ENCODE measurements around the gene TIMELESS.
"Not testable (repeated sequence)": the region's sequence is repeated elsewhere in the genome, so short reads cannot be mapped to it uniquely, and the experiment has no call there.

The TIMELESS gene

DNA sequence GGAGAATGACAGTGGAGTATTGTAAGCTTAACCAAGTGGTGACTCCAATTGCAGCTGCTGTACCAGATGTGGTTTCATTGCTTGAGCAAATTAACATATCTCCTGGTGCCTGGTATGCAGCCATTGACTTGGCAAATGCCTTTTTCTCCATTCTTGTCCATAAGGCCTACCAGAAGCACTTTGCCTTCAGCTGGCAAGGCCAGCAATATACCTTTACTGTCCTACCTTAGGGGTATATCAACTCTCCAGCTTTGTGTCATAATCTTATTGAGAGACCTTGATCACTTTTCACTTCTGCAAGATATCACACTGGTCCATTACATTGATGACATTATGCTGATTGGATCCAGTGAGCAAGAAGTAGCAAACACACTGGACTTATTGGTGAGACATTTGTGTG, 47.6 kb downstream of the TIMELESS start:
- peaks cover 10% of the 10 kb centered on the region for H3K9me3 Mint-ChIP-seq

DNA sequence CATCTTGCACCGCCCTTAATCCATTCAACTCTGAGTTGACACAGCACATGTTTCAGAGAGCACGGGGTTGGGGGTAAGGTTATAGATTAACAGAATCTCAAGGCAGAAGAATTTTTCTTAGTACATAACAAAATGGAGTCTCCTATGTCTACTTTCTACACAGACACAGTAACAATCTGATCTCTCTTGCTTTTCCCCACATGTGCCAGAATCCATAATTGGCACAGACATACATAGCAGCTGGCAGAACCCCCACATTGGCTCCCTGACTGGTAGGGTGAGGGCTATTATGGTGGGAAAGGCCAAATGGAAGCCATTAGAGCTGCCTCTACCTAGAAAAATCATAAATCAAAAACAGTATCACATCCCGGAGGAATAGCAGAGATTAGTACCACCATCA, 48.1 kb downstream of the TIMELESS start:
- H3K9me3 Mint-ChIP-seq, result peaks cover 10% of the 10 kb centered on the region
- not testable (repeated sequence) for H3K4me1 Mint-ChIP-seq (ENCODE audit: low read depth); H3K4me3 Mint-ChIP-seq; H3K36me3 Mint-ChIP-seq (ENCODE audit: low read depth); H3K27ac Mint-ChIP-seq; H3K27me3 Mint-ChIP-seq (ENCODE audit: low read depth)

More for the DNA sequence above, 47.6 kb downstream of the TIMELESS start:
- H3K4me1 Mint-ChIP-seq (ENCODE audit: low read depth); H3K27ac Mint-ChIP-seq; H3K27me3 Mint-ChIP-seq (ENCODE audit: low read depth); H3K4me3 Mint-ChIP-seq; H3K36me3 Mint-ChIP-seq (ENCODE audit: low read depth): not testable (repeated sequence)

DNA sequence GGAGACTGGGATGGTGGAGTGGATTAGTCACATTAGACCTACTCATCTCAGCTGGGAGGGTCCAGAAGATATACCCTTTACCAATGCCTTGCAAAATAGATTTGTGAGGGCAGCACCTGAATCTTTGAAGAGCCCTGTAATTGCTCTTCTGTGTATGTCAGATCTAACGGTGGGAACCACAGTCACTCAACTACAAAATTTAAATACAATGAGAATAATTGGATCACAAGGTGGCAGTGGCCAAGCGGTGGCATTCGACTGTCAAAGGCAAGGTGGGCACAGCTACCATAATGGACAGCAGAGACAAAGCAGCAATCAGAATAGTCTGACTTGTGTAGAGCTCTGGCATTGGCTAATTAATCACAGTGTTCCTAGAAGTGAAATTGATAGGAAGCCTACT, 49.8 kb downstream of the TIMELESS start:
- H3K4me1 Mint-ChIP-seq (ENCODE audit: low read depth); H3K27me3 Mint-ChIP-seq (ENCODE audit: low read depth); H3K36me3 Mint-ChIP-seq (ENCODE audit: low read depth); H3K27ac Mint-ChIP-seq; H3K4me3 Mint-ChIP-seq: not testable (repeated sequence)
- peaks cover 10% of the 10 kb centered on the region for H3K9me3 Mint-ChIP-seq

DNA sequence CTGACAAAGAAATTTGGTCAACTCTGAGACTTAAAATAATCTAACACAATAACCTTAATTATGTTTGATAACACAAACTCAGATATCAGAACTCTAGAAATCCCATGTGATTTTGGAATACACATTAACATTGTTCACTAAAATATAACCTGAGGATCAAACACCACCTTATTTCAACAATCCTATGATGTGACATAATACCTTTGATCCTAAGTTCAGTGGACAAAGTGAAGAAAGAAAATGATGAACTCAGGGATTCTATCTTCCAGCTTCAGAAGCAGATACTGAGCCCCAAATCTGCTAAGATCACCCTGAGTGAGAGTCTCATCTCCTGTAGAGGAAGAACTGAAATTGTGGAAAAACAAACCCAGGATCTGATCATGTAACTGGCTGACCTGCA, 50.9 kb downstream of the TIMELESS start:
- Mint-ChIP-seq H3K27ac (no peak overlapping the region), H3K4me1 (ENCODE audit: low read depth) (no peaks in the 10 kb centered on the region), H3K36me3 (ENCODE audit: low read depth) (no peaks in the 10 kb centered on the region), H3K27me3 (ENCODE audit: low read depth) (no peaks in the 10 kb centered on the region), H3K4me3 (no peak overlapping the region), H3K9me3 (peaks cover 10% of the 10 kb centered on the region)

DNA sequence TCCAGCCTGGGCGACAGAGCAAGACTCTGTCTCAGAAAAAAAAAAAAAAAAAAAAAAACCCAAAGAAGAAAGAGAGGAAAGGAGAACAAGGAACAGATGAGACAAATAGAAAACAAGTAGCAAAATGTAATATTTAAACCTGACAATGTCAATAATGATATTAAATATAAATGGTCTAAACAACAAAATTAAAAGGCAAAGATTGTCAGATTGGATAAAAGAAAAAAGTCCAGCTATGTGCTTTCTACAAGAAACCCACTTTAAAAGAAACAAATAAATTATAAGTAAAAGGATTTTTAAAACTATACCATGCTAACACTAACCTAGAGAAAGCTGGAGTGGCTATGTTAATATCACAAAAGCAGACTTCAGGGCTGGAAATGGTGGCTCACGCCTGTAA, 56.9 kb downstream of the TIMELESS start:
- Mint-ChIP-seq H3K4me1 (ENCODE audit: low read depth) (no peaks in the 10 kb centered on the region), H3K27me3 (ENCODE audit: low read depth) (peaks cover 3% of the 10 kb centered on the region), H3K27ac (no peak overlapping the region), H3K36me3 (ENCODE audit: low read depth) (no peaks in the 10 kb centered on the region), H3K9me3 (peaks cover 6% of the 10 kb centered on the region), H3K4me3 (no peak overlapping the region)

DNA sequence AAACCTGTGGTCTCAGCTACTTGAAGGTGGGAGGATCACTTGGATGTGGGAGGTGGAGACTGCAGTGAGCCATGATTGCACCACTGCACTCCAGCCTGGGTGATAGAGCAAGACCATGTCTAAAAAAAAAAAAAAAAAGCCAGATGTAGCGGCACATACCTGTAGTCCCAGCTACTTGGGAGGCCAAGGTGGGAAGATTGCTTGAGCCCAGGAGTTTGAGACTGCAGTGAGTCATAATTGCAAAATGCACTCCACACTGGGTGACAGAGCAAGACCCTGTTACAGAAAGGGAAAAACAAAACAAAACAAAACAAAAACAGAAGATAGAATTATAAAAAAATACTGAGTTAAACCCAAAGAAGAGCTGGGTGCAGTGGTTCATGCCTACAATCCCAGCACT, 57.5 kb downstream of the TIMELESS start:
- peaks cover 6% of the 10 kb centered on the region for H3K9me3 Mint-ChIP-seq
- H3K27ac Mint-ChIP-seq, result no peak overlapping the region
- H3K36me3 Mint-ChIP-seq (ENCODE audit: low read depth), result no peaks in the 10 kb centered on the region
- peaks cover 3% of the 10 kb centered on the region for H3K27me3 Mint-ChIP-seq (ENCODE audit: low read depth)
- H3K4me3 Mint-ChIP-seq, result no peak overlapping the region
- H3K4me1 Mint-ChIP-seq (ENCODE audit: low read depth), result no peaks in the 10 kb centered on the region

GRCh38 chr12:56389412-56389811, 59.8 kb downstream of the TIMELESS start:
- no peak overlapping the region for H3K27ac Mint-ChIP-seq
- H3K4me3 Mint-ChIP-seq, result no peak overlapping the region
- H3K27me3 Mint-ChIP-seq (ENCODE audit: low read depth), result peaks cover 3% of the 10 kb centered on the region
- H3K36me3 Mint-ChIP-seq (ENCODE audit: low read depth), result no peaks in the 10 kb centered on the region
- peaks cover 6% of the 10 kb centered on the region for H3K9me3 Mint-ChIP-seq
- no peaks in the 10 kb centered on the region for H3K4me1 Mint-ChIP-seq (ENCODE audit: low read depth)

GRCh38 chr12:56387152-56387736, 62.0 kb downstream of the TIMELESS start:
- H3K27me3 Mint-ChIP-seq (ENCODE audit: low read depth), result peaks cover 3% of the 10 kb centered on the region
- no peak overlapping the region for H3K4me3 Mint-ChIP-seq
- H3K4me1 Mint-ChIP-seq (ENCODE audit: low read depth), result no peaks in the 10 kb centered on the region
- H3K27ac Mint-ChIP-seq, result no peak overlapping the region
- no peaks in the 10 kb centered on the region for H3K36me3 Mint-ChIP-seq (ENCODE audit: low read depth)
- H3K9me3 Mint-ChIP-seq, result peaks cover 6% of the 10 kb centered on the region

GRCh38 chr12:56385873-56386272, 63.4 kb downstream of the TIMELESS start:
- Mint-ChIP-seq H3K36me3 (ENCODE audit: low read depth) (no peaks in the 10 kb centered on the region), H3K4me1 (ENCODE audit: low read depth) (no peaks in the 10 kb centered on the region)

DNA sequence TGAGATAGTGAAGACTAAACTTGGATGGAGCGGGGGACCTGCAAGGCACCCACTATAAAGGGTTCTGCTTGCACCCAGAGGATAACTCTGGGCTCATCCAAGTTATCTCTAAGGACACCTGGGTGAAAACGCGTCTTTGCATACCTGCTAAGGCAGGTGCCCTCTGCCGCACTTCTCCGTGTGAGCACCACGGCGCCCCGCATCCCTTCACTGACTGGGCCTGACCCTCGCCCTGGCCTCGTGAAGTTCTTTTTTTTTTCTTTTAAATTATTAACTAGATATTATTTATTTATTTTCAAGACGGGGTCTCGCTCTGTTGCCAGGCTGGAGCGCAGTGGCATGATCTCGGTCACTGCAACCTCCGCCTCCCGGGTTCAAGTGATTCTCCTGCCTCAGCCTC, 66.6 kb downstream of the TIMELESS start:
- Mint-ChIP-seq H3K36me3 (ENCODE audit: low read depth) (no peaks in the 10 kb centered on the region), H3K9me3 (no peaks in the 10 kb centered on the region), H3K4me3 (no peak overlapping the region), H3K4me1 (ENCODE audit: low read depth) (no peaks in the 10 kb centered on the region), H3K27me3 (ENCODE audit: low read depth) (peaks cover 4% of the 10 kb centered on the region), H3K27ac (no peak overlapping the region)

More at GRCh38 chr12:56385873-56386272, 63.4 kb downstream of the TIMELESS start:
- H3K27ac Mint-ChIP-seq, result no peak overlapping the region
- H3K4me3 Mint-ChIP-seq, result no peak overlapping the region
- H3K27me3 Mint-ChIP-seq (ENCODE audit: low read depth), result peaks cover 7% of the 10 kb centered on the region
- no peaks in the 10 kb centered on the region for H3K9me3 Mint-ChIP-seq

DNA sequence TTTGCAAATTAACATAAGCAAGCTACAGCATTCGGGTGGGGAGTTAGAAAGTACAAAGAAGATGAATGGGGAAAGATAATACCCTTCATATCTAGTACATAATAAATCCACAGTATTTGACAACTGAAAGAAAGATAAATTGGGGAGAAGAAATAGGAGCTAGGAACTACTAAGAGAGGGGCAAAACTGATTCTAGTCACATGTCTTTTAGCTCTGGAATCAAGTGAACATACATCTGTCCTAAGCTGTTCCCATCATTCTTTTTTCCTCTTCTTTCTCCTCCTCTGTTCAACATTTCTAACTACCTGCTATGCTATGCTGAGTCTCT, 71.3 kb downstream of the TIMELESS start:
- Mint-ChIP-seq H3K27ac (no peak overlapping the region), H3K27me3 (ENCODE audit: low read depth) (peaks cover 7% of the 10 kb centered on the region), H3K4me1 (ENCODE audit: low read depth) (no peaks in the 10 kb centered on the region), H3K4me3 (no peak overlapping the region), H3K36me3 (ENCODE audit: low read depth) (no peaks in the 10 kb centered on the region), H3K9me3 (no peaks in the 10 kb centered on the region)

GRCh38 chr12:56377310-56377988, 71.8 kb downstream of the TIMELESS start:
- Mint-ChIP-seq H3K4me3 (no peak overlapping the region), H3K27ac (no peak overlapping the region), H3K27me3 (ENCODE audit: low read depth) (peaks cover 7% of the 10 kb centered on the region), H3K36me3 (ENCODE audit: low read depth) (no peaks in the 10 kb centered on the region), H3K4me1 (ENCODE audit: low read depth) (no peaks in the 10 kb centered on the region), H3K9me3 (no peaks in the 10 kb centered on the region)

DNA sequence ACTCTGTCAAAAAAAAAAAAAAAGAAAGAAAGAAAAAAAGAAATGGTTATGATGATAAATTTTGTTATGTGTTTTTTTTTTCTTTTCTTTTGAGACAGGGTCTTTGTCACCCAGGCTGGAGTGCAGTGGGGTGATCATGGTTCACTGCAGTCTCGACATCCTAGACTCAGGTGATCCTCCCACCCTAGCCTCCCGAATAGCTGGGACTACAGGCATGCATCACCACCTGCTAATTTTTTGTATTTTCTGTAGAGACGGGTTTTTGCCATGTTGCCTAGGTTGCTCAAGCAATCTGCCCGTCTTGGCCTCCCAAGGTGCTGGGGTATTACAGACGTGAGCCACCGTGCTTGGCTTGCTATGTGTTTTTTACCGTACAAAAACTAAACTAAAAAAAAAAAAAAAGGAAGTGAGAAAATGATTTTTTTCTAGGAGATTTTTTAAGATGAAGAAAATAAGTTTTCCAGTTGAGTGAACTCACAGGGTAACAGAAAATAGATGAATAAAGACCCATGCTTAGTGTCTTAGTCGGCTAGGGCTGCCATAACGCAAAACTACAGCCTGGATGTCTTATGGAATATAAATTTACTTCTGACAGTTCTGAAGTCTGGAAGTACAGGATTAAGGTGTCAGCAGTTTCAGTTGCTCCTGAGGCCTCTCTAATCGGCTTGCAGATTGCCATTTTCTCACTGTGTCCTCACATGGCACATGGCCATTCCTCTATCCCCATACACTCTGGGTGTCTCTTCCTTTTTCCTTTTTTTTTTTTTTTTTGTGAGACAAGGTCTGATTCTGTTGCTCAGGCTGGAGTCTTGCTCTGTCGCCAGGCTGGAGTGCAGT, 73.4 kb downstream of the TIMELESS start:
- Mint-ChIP-seq H3K27ac (no peak overlapping the region), H3K36me3 (ENCODE audit: low read depth) (no peaks in the 10 kb centered on the region), H3K27me3 (ENCODE audit: low read depth) (peaks cover 10% of the 10 kb centered on the region), H3K4me1 (ENCODE audit: low read depth) (no peaks in the 10 kb centered on the region), H3K4me3 (no peak overlapping the region), H3K9me3 (no peaks in the 10 kb centered on the region)

GRCh38 chr12:56374726-56375597, 74.3 kb downstream of the TIMELESS start:
- Mint-ChIP-seq H3K4me3 (no peak overlapping the region), H3K27me3 (ENCODE audit: low read depth) (peaks cover 12% of the 10 kb centered on the region), H3K4me1 (ENCODE audit: low read depth) (no peaks in the 10 kb centered on the region), H3K9me3 (no peaks in the 10 kb centered on the region), H3K36me3 (ENCODE audit: low read depth) (no peaks in the 10 kb centered on the region), H3K27ac (no peak overlapping the region)

Data from T-helper 1 cell treated with Interleukin-12 subunit alpha and Interleukin-12 subunit beta and Interleukin-4 antibody, amounts not matched to agents 30 μg/mL and 1 μg/mL, for 36 hours (primary cell).